A549 (cell line): Measurements from ENCODE around the gene ODF4. TPM values are rescaled to one million over a fixed set of nuclear protein-coding genes. Genes with fewer than 3 reads are reported as not detected.

ENCODE experiments used
- ATAC-seq, 2 experiments: fragments of 200-7000 bp in 1 of 2; fragments of >200 bp in 1 of 2; cut with Nextera tagmentation in 1 of 2; cut with Tn5 transposase in 1 of 2; 3 replicates each; pipeline versions ENCODE4 v1.8.0 to v1.9.1; 2018 to 2020; ENCODE audit warnings: mild to moderate bottlenecking in 1 of 2, moderate library complexity in 1 of 2
- CTCF ChIA-PET: fragments of 300-600 bp; sonication (Branson Sonifier 250); formaldehyde crosslinking; extraction: SDS; loops from one replicate; lab custom pipeline; 2021; ENCODE audit warnings: antibody characterized with exemption, inconsistent platforms; lab: Yijun Ruan, JAX
- POLR2A ChIA-PET: fragments of 350-600 bp; formaldehyde crosslinking; extraction: SDS; loops from one replicate; lab custom pipeline; 2021; ENCODE audit warnings: antibody characterized with exemption, inconsistent platforms; lab: Yijun Ruan, JAX
- DNase-seq, 2 experiments: peaks; one replicate each; pipeline versions ENCODE4 v3.0.0 to v3.0.0-alpha.2; 2011 to 2016; ENCODE audit warnings: low read depth in 1 of 2, low spot score in 1 of 2
- FAIRE-seq: peaks from 2 replicates; lab custom pipeline; 2011; peaks lifted over from hg19 to GRCh38; lab: Jason Lieb, UNC
- H3K27ac ChIP-seq, 2 experiments: fragments of >200 bp; sonication (Bioruptor Twin); formaldehyde crosslinking; 3 replicates each; pipeline ENCODE4 v1.5.1; 2016 to 2017
- H3K4me1 ChIP-seq: fragments of >200 bp; sonication (Bioruptor Twin); formaldehyde crosslinking; 3 replicates; pipeline ENCODE4 v1.6.1; 2016
- H3K4me2 ChIP-seq: fragments of >200 bp; sonication (Bioruptor Twin); formaldehyde crosslinking; 3 replicates; pipeline ENCODE4 v1.6.1; 2016
- H3K4me3 ChIP-seq: fragments of >200 bp; sonication (Bioruptor Twin); formaldehyde crosslinking; 3 replicates; pipeline ENCODE4 v1.5.1; 2016
- H3K9me3 ChIP-seq: fragments of >200 bp; sonication (Bioruptor Twin); formaldehyde crosslinking; 3 replicates; pipeline ENCODE4 v1.6.1; 2016
- CBX2 ChIP-seq: fragments of 200-600 bp; sonication (generic); IDR thresholded peaks from 2 replicates; pipeline ENCODE4 v1.6.1; 2016; ENCODE audit warnings: low read depth, mild to moderate bottlenecking, borderline replicate concordance
- CHD2 ChIP-seq: fragments of 150-350 bp; IDR thresholded peaks from 2 replicates; pipeline ENCODE4 v1.6.1; 2014; ENCODE audit warnings: low read length; ENCODE audit not compliant: partially characterized antibody
- EHMT2 ChIP-seq: fragments of 200-600 bp; sonication (generic); IDR thresholded peaks from 2 replicates; pipeline ENCODE4 v1.6.1; 2016; ENCODE audit warnings: antibody characterized with exemption, low read depth, mild to moderate bottlenecking, moderate library complexity
- FOXS1 ChIP-seq: fragments of 250-450 bp; sonication (Bioruptor Pico); IDR thresholded peaks from 2 replicates; pipeline ENCODE4 v1.5.0; 2020; ENCODE audit warnings: mild to moderate bottlenecking, moderate library complexity
- GATA3 ChIP-seq: IDR thresholded peaks from 2 replicates; pipeline ENCODE4 v1.6.1; 2012; ENCODE audit warnings: borderline replicate concordance
- KDM1A ChIP-seq: fragments of 200-600 bp; sonication (generic); IDR thresholded peaks from 2 replicates; pipeline ENCODE4 v1.6.1; 2016; ENCODE audit warnings: low read depth, mild to moderate bottlenecking
- KDM5A ChIP-seq: fragments of 200-600 bp; sonication (generic); IDR thresholded peaks from 2 replicates; pipeline ENCODE4 v1.6.1; 2016; ENCODE audit warnings: antibody characterized with exemption, mild to moderate bottlenecking
- MAZ ChIP-seq: fragments of 150-350 bp; IDR thresholded peaks from 2 replicates; pipeline ENCODE4 v1.6.1; 2014; ENCODE audit warnings: antibody characterized with exemption, low read depth, low read length, borderline replicate concordance
- NFE2L2 ChIP-seq: fragments of 150-350 bp; conservative IDR thresholded peaks from 2 replicates; pipeline ENCODE4 v1.6.1; 2014; ENCODE audit warnings: low read length
- POLR2A ChIP-seq: IDR thresholded peaks from 2 replicates; pipeline ENCODE4 v1.6.1; 2012; ENCODE audit warnings: mild to moderate bottlenecking, low read length
- RCOR1 ChIP-seq: fragments of 150-350 bp; IDR thresholded peaks from 2 replicates; pipeline ENCODE4 v1.6.1; 2014; ENCODE audit warnings: antibody characterized with exemption, low read length, low read depth
- SMC3 ChIP-seq: fragments of >200 bp; sonication (Bioruptor Twin); formaldehyde crosslinking; IDR thresholded peaks from 3 replicates; pipeline ENCODE4 v1.6.1; 2018; ENCODE audit warnings: inconsistent platforms
- SREBF2 ChIP-seq: fragments of 450-650 bp; IDR thresholded peaks from 2 replicates; pipeline ENCODE4 v1.6.1; 2014; ENCODE audit warnings: mild to moderate bottlenecking, moderate library complexity
- WGBS: methylation state at CpG from one replicate; pipeline ENCODE4 v1.1.6; 2017; ENCODE audit errors: missing lambda C conversion rate; 5-methylcytosine and 5-hydroxymethylcytosine counted together
- polyA plus RNA-seq, 4 experiments: library from polyadenylated mRNA; depleted of rRNA in 3 of 4; stranded (reverse); fragments of >200 nt; fragmentation: RNase III in 1 of 4; extraction: RNeasy Plus Mini Kit Qiagen cat#74134 plus additional on column Dnase treatment in 1 of 4; gene quantifications; 2 replicates in 3 of 4; 3 replicates in 1 of 4; pipeline ENCODE4 v1.2.3, GENCODE V29; 2011 to 2017
- TF ChIP-seq, protein P1 (sequence below): fragments of 450-650 bp; IDR thresholded peaks from 2 replicates; pipeline ENCODE4 v1.6.1; 2014; ENCODE audit warnings: antibody characterized with exemption
- TF ChIP-seq, protein P2 (sequence below): fragments of >200 bp; sonication (Bioruptor Twin); formaldehyde crosslinking; IDR thresholded peaks from 2 replicates; pipeline ENCODE4 v1.6.1; 2016
- TF ChIP-seq, protein P3 (sequence below): fragments of 250-450 bp; sonication (Bioruptor Pico); IDR thresholded peaks from 2 replicates; pipeline ENCODE4 v1.5.0; 2021; ENCODE audit warnings: mild to moderate bottlenecking, moderate library complexity, borderline replicate concordance
- TF ChIP-seq, protein P4 (sequence below): fragments of >200 bp; sonication (Bioruptor Twin); formaldehyde crosslinking; IDR thresholded peaks from 3 replicates; pipeline ENCODE4 v1.5.1; 2016

ODF4 gene
- polyA plus RNA-seq, 2 of the 4 experiments (the other 2 are of a cell fraction) = not detected

DNA sequence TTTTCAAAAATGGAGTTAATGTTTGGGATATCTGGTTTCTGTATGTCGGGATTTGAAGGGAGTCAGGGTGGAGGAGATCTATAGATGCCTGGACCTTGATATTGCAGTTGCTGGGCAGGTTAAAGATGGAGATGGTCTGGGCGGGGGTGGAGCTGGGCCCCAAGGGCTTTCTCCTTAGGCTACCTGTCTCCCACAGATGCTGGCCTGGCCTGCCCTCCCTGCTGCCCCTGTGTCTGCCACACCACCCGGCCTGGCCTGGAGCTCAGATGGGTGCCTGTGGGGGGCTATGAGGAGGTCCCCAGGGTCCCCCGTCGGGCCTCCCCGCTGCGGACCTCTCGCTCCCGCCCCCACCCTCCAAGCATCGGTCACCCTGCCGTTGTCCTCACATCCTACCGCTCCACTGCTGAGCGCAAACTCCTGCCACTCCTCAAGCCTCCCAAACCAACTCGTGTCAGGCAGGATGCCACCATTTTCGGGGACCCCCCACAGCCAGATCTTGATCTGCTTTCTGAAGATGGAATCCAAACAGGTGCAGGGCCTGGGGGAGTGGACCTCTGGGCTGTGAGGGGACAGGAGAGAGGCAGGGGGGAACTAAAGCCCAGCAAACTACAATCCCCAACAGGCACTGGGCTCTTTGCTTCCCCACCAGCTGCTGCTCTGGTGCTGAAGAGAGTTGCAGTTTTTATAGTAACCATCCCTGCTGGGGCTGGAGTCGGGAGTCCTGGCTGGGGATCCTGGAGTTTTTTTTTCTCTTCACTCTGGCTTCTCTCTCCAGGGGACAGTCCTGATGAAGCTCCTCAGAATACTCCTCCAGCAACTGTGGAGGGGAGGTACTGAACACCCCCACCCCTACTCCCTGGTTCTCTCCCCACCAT is 26.7 kb upstream of the ODF4 start:
- POLR2A ChIA-PET = no interaction called here
- Histone ChIP-seq H3K9me3 (no peaks in the 10 kb centered on the region), H3K4me2 (no peak overlapping the region), H3K4me3 (no peak overlapping the region), H3K4me1 (no peaks in the 10 kb centered on the region), H3K27ac (no peak overlapping the region)
- peak; percentile 20 to 38; a peak in 4 of 6 replicates for ATAC-seq
- WGBS = 34% methylated on average over 7 of the region's 16 CpGs
- DNase-seq = no peak
- TF ChIP-seq NFE2L2 = no peak
- CTCF ChIA-PET = interaction anchor here (0.7 to 7.0 kb wide), 4 partner anchors 13 to 450 kb away, joined by 3 to 39 read pairs (median 4); partner anchors contain the start of gene SLC25A35
- FAIRE-seq = no peak

DNA sequence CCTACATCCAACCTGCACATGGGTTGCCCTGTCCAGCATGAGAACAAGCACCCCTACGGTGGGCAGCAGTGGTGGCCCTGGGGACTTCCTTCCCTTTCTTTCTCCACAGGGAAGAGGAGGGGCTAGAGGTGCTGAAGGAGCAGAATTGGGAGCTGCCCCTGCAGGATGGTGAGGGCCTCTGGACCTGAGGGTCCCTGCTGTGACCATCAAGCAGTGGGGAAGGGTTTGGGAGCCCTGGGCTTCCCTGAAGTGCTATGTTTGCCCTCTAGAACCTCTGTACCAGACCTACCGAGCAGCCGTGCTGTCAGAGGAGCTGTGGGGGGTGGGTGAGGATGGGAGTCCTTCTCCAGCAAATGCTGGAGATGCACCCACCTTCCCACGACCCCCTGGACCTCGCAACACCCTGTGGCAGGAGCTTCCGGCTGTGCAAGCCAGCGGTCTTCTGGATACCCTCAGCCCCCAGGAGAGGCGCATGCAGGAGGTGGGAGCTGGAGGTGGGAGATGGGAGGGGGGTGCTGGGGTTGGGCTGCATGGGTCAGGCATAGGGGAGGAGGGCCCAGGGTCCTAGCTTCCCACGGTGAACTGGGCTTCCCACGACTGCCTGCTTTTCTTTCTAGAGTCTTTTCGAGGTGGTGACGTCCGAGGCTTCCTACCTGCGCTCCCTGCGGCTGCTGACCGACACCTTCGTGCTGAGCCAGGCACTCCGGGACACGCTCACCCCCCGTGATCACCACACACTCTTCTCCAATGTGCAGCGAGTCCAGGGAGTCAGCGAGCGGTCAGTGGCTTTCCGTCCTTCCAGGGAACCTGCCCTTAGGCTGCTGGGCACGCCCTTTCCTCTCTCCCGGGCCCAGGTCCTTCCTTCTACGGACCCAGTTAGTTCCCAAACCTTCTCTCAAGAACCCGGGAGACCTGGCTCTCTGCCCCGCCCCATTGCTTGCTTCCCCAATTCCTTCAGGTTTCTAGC is 24.6 kb upstream of the ODF4 start:
- CTCF ChIA-PET = interaction anchor here (0.5 to 7.0 kb wide), 5 partner anchors 15 to 375 kb away, joined by 3 to 39 read pairs (median 4); no protein-coding TSS in a partner anchor

More for the DNA sequence above, 24.6 kb upstream of the ODF4 start:
- POLR2A ChIA-PET = no interaction called here
- H3K4me3 ChIP-seq = no peak overlapping the region
- no peaks in the 10 kb centered on the region for H3K4me1 ChIP-seq
- no peaks in the 10 kb centered on the region for H3K9me3 ChIP-seq
- DNase-seq = no peak
- peak in 1 of 2 experiments; percentile 10; a peak in 2 of 6 replicates for ATAC-seq
- no peak overlapping the region for H3K4me2 ChIP-seq
- no peak for FAIRE-seq
- WGBS = 48% methylated on average over 29 of the region's 29 CpGs
- TF ChIP-seq KDM1A (no peak), POLR2A (no peak), CHD2 (no peak), RCOR1 (no peak), FOXS1 (CRISPR knock-in tag) (no peak), KDM5A (no peak), MAZ (no peak), CBX2 (no peak), NFE2L2 (no peak), EHMT2 (no peak), SMC3 (no peak), GATA3 (no peak), SREBF2 (no peak)
- TF ChIP-seq, protein P1, sequence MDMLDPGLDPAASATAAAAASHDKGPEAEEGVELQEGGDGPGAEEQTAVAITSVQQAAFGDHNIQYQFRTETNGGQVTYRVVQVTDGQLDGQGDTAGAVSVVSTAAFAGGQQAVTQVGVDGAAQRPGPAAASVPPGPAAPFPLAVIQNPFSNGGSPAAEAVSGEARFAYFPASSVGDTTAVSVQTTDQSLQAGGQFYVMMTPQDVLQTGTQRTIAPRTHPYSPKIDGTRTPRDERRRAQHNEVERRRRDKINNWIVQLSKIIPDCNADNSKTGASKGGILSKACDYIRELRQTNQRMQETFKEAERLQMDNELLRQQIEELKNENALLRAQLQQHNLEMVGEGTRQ = no peak
- TF ChIP-seq, protein P2, sequence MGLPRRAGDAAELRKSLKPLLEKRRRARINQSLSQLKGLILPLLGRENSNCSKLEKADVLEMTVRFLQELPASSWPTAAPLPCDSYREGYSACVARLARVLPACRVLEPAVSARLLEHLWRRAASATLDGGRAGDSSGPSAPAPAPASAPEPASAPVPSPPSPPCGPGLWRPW = no peak
- TF ChIP-seq, protein P3, sequence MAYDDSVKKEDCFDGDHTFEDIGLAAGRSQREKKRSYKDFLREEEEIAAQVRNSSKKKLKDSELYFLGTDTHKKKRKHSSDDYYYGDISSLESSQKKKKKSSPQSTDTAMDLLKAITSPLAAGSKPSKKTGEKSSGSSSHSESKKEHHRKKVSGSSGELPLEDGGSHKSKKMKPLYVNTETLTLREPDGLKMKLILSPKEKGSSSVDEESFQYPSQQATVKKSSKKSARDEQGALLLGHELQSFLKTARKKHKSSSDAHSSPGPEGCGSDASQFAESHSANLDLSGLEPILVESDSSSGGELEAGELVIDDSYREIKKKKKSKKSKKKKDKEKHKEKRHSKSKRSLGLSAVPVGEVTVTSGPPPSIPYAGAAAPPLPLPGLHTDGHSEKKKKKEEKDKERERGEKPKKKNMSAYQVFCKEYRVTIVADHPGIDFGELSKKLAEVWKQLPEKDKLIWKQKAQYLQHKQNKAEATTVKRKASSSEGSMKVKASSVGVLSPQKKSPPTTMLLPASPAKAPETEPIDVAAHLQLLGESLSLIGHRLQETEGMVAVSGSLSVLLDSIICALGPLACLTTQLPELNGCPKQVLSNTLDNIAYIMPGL = no peak
- TF ChIP-seq, protein P4, sequence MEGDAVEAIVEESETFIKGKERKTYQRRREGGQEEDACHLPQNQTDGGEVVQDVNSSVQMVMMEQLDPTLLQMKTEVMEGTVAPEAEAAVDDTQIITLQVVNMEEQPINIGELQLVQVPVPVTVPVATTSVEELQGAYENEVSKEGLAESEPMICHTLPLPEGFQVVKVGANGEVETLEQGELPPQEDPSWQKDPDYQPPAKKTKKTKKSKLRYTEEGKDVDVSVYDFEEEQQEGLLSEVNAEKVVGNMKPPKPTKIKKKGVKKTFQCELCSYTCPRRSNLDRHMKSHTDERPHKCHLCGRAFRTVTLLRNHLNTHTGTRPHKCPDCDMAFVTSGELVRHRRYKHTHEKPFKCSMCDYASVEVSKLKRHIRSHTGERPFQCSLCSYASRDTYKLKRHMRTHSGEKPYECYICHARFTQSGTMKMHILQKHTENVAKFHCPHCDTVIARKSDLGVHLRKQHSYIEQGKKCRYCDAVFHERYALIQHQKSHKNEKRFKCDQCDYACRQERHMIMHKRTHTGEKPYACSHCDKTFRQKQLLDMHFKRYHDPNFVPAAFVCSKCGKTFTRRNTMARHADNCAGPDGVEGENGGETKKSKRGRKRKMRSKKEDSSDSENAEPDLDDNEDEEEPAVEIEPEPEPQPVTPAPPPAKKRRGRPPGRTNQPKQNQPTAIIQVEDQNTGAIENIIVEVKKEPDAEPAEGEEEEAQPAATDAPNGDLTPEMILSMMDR = no peak
- no peak overlapping the region for H3K27ac ChIP-seq
